HG03575 (cell line): ENCODE measurements around the gene ADTRP.
A peak's percentile ranks its signal among the peaks of the same experiment; 100 is the strongest.

ENCODE experiments used
- ATAC-seq: cut with Tn5 transposase; IDR thresholded peaks from one replicate; pipeline ENCODE4 v1.9.1; 2021; ENCODE audit not compliant: unreplicated experiment, insufficient number of reproducible peaks, low FRiP score; ENCODE audit errors: extremely low read depth

ADTRP gene

GRCh38 chr6:11778648-11779328 lies at the start of gene ADTRP:
Gene ADTRP, minus strand, starts transcription at chr6:11778803. Its CDS starts 44 bp downstream, at chr6:11778759.
- ATAC-seq, result no peak

- no peak for ATAC-seq
Observed at GRCh38 chr6:11826779-11827178, 48.2 kb upstream of the ADTRP start.

GRCh38 chr6:11824986-11825385 lies 46.4 kb upstream of the ADTRP start:
- ATAC-seq, result peak; percentile 48

- ATAC-seq, result no peak
Observed at GRCh38 chr6:11822346-11822745, 43.7 kb upstream of the ADTRP start.

GRCh38 chr6:11821781-11822180 lies 43.2 kb upstream of the ADTRP start:
- no peak for ATAC-seq

- no peak for ATAC-seq
Observed at GRCh38 chr6:11820821-11821220, 42.2 kb upstream of the ADTRP start.

GRCh38 chr6:11819486-11819885 lies 40.9 kb upstream of the ADTRP start:
- no peak for ATAC-seq

- no peak for ATAC-seq
Observed at GRCh38 chr6:11815231-11815630, 36.6 kb upstream of the ADTRP start.

GRCh38 chr6:11814819-11815218 lies 36.2 kb upstream of the ADTRP start:
- ATAC-seq, result no peak

GRCh38 chr6:11814106-11814505 lies 35.5 kb upstream of the ADTRP start:
- no peak for ATAC-seq

- ATAC-seq, result no peak
Observed at GRCh38 chr6:11813606-11814005, 35.0 kb upstream of the ADTRP start.

GRCh38 chr6:11812951-11813350 lies 34.3 kb upstream of the ADTRP start:
- no peak for ATAC-seq

- ATAC-seq, result no peak
Observed at GRCh38 chr6:11812439-11812838, 33.8 kb upstream of the ADTRP start.

GRCh38 chr6:11811644-11812264 lies 33.2 kb upstream of the ADTRP start:
- no peak for ATAC-seq

GRCh38 chr6:11810854-11811643 lies 32.4 kb upstream of the ADTRP start:
- no peak for ATAC-seq

- ATAC-seq, result no peak
Observed at GRCh38 chr6:11810039-11810541, 31.5 kb upstream of the ADTRP start.

- no peak for ATAC-seq
Observed at GRCh38 chr6:11808054-11808453, 29.5 kb upstream of the ADTRP start.

- ATAC-seq, result no peak
Observed at GRCh38 chr6:11806561-11807317, 28.1 kb upstream of the ADTRP start.
